Calu3 (cell line): ENCODE measurements around the gene NPIPA7. TPM values are rescaled to one million over a fixed set of nuclear protein-coding genes. Genes with fewer than 3 reads are reported as not detected.
"Not testable (repeated sequence)": the region's sequence is repeated elsewhere in the genome, so short reads cannot be mapped to it uniquely, and the experiment has no call there.

Experiments used
- BruUV-seq: library from RNA; stranded (reverse); fragments of 400-500 nt; replicated peaks from 2 replicates; lab custom pipeline; 2021; lab: Mats Ljungman, UMichigan
- CTCF ChIA-PET: fragments of 300-600 bp; sonication (Branson Sonifier 250); formaldehyde crosslinking; loops from one replicate; lab custom pipeline; 2022; ENCODE audit warnings: antibody characterized with exemption; lab: Charles Lee
- DNase-seq: peaks from one replicate; pipeline ENCODE4 v3.0.0; 2022
- H3K27ac Mint-ChIP-seq: one replicate; pipeline ENCODE4 v1.8.0; 2022; ENCODE audit warnings: mixed read lengths; ENCODE audit not compliant: unreplicated experiment
- H3K27me3 Mint-ChIP-seq: one replicate; pipeline ENCODE4 v1.8.0; 2022; ENCODE audit warnings: mixed read lengths; ENCODE audit not compliant: unreplicated experiment
- H3K36me3 Mint-ChIP-seq: one replicate; pipeline ENCODE4 v1.8.0; 2022; ENCODE audit warnings: mild to moderate bottlenecking, moderate library complexity, mixed read lengths; ENCODE audit not compliant: insufficient read depth, unreplicated experiment
- H3K4me1 Mint-ChIP-seq: one replicate; pipeline ENCODE4 v1.8.0; 2022; ENCODE audit warnings: mild to moderate bottlenecking, low read depth, mixed read lengths; ENCODE audit not compliant: unreplicated experiment
- H3K4me3 Mint-ChIP-seq: one replicate; pipeline ENCODE4 v1.8.0; 2022; ENCODE audit warnings: mild to moderate bottlenecking, low read depth, moderate library complexity, mixed read lengths; ENCODE audit not compliant: unreplicated experiment
- H3K9me3 Mint-ChIP-seq: one replicate; pipeline ENCODE4 v1.8.0; 2022; ENCODE audit warnings: low read depth, mixed read lengths; ENCODE audit not compliant: unreplicated experiment
- intact Hi-C: fragments of 100-400 bp; cut with micrococcal nuclease; formaldehyde crosslinking; loops from one replicate; pipeline ENCODE4 v1.10.0; 2022; ENCODE audit not compliant: unreplicated experiment
- total RNA-seq: library from RNA; stranded (reverse); gene quantifications from 2 replicates; pipeline ENCODE4 v1.2.3, GENCODE V29; 2022

The NPIPA7 gene
- total RNA-seq, 1 experiment from 2014 or later: 6.5 TPM

DNA sequence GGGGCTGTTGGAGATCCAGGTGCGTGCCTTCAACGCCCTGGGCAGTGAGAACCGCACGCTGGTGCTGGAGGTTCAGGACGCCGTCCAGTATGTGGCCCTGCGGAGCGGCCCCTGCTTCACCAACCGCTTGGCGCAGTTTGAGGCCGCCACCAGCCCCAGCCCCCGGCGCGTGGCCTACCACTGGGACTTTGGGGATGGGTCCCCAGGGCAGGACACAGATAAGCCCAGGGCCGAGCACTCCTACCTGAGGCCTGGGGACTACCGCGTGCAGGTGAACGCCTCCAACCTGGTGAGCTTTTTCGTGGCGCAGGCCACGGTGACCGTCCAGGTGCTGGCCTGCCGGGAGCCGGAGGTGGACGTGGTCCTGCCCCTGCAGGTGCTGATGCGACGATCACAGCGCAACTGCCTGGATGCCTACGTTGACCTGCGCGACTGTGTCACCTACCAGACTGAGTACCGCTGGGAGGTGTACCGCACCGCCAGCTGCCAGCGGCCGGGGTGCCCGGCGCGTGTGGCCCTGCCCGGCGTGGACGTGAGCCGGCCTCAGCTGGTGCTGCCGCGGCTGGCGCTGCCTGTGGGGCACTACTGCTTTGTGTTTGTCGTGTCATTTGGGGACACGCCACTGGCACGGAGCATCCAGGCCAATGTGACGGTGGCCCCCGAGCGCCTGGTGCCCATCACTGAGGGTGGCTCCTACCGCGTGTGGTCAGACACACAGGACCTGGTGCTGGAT, 12.2 kb upstream of the NPIPA7 start:
- not testable (repeated sequence) for BruUV-seq

DNA sequence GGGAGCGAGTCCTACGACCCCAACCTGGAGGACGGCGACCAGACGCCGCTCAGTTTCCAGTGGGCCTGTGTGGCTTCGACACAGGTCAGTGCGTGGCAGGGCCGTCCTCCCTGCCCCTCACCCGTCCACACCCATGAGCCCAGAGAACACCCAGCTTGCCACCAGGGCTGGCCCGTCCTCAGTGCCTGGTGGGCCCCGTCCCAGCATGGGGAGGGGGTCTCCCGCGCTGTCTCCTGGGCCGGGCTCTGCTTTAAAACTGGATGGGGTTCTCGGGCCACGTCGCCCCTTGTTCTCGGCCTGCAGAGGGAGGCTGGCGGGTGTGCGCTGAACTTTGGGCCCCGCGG, 11.7 kb upstream of the NPIPA7 start:
- H3K27me3 Mint-ChIP-seq, CTCF ChIA-PET, H3K36me3 Mint-ChIP-seq, H3K27ac Mint-ChIP-seq, DNase-seq, BruUV-seq, H3K4me3 Mint-ChIP-seq, intact Hi-C loops, H3K4me1 Mint-ChIP-seq, H3K9me3 Mint-ChIP-seq: not testable (repeated sequence)

More for the DNA sequence above, 12.2 kb upstream of the NPIPA7 start:
- H3K4me3 Mint-ChIP-seq, H3K4me1 Mint-ChIP-seq, H3K9me3 Mint-ChIP-seq, CTCF ChIA-PET, intact Hi-C loops, H3K27me3 Mint-ChIP-seq, H3K36me3 Mint-ChIP-seq, DNase-seq, H3K27ac Mint-ChIP-seq: not testable (repeated sequence)

DNA sequence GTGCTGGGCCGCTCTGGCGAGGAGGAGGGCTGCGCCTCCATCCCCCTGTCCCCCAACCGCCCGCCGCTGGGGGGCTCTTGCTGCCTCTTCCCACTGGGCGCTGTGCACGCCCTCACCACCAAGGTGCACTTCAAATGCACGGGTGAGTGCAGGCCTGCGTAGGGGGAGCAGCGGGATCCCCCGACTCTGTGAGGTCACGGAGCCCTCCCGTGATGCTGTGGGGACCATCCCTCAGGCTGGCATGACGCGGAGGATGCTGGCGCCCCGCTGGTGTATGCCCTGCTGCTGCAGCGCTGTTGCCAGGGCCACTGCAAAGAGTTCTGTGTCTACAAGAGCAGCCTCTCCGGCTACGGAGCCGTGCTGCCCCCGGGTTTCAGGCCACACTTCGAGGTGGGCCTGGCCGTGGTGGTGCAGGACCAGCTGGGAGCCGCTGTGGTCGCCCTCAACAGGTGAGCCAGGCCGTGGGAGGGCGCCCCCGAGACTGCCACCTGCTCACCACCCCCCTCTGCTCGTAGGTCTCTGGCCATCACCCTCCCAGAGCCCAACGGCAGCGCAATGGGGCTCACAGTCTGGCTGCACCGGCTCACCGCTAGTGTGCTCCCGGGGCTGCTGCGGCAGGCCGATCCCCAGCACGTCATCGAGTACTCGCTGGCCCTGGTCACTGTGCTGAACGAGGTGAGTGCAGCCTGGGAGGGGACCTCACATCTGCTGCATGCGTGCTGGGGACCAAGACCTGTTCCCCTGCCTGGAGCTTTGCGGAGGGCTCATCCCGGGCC, 9.7 kb upstream of the NPIPA7 start:
- intact Hi-C loops, H3K9me3 Mint-ChIP-seq, BruUV-seq, CTCF ChIA-PET, H3K27ac Mint-ChIP-seq, H3K27me3 Mint-ChIP-seq, H3K36me3 Mint-ChIP-seq, H3K4me1 Mint-ChIP-seq, DNase-seq, H3K4me3 Mint-ChIP-seq: not testable (repeated sequence)

GRCh38 chr16:16371136-16371735, 7.7 kb upstream of the NPIPA7 start:
- H3K36me3 Mint-ChIP-seq, H3K4me1 Mint-ChIP-seq, H3K27ac Mint-ChIP-seq, CTCF ChIA-PET, DNase-seq, intact Hi-C loops, BruUV-seq, H3K4me3 Mint-ChIP-seq, H3K9me3 Mint-ChIP-seq, H3K27me3 Mint-ChIP-seq: not testable (repeated sequence)

- H3K4me3 Mint-ChIP-seq, BruUV-seq, H3K27ac Mint-ChIP-seq, H3K4me1 Mint-ChIP-seq, CTCF ChIA-PET, H3K27me3 Mint-ChIP-seq, H3K36me3 Mint-ChIP-seq, intact Hi-C loops, DNase-seq, H3K9me3 Mint-ChIP-seq: not testable (repeated sequence)
Observed at GRCh38 chr16:16374192-16374591, 4.7 kb upstream of the NPIPA7 start.

DNA sequence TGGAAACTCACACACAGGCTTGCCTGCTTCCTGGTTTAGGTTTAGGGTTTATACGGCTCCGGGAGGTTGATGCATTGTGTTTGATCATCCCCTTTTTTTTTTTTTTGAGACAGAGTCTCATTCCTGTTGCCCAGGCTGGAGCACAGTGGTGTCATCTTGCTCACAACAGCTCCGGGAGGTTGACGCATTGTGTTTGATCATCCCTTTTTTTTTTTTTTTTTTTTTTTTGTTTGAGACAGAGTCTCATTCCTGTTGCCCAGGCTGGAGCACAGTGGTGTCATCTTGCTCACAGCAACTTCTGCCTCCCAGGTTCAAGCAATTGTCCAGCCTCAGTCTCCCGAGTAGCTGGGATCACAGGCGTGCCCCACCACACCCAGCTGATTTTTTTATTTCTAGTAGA, 20.7 kb downstream of the NPIPA7 start:
- H3K9me3 Mint-ChIP-seq, H3K4me1 Mint-ChIP-seq, H3K4me3 Mint-ChIP-seq, DNase-seq, H3K36me3 Mint-ChIP-seq, CTCF ChIA-PET, BruUV-seq, H3K27ac Mint-ChIP-seq, H3K27me3 Mint-ChIP-seq, intact Hi-C loops: not testable (repeated sequence)

GRCh38 chr16:16402333-16402732, 23.4 kb downstream of the NPIPA7 start:
- DNase-seq, CTCF ChIA-PET, intact Hi-C loops, H3K27ac Mint-ChIP-seq, H3K4me1 Mint-ChIP-seq, H3K9me3 Mint-ChIP-seq, BruUV-seq, H3K27me3 Mint-ChIP-seq, H3K36me3 Mint-ChIP-seq, H3K4me3 Mint-ChIP-seq: not testable (repeated sequence)

DNA sequence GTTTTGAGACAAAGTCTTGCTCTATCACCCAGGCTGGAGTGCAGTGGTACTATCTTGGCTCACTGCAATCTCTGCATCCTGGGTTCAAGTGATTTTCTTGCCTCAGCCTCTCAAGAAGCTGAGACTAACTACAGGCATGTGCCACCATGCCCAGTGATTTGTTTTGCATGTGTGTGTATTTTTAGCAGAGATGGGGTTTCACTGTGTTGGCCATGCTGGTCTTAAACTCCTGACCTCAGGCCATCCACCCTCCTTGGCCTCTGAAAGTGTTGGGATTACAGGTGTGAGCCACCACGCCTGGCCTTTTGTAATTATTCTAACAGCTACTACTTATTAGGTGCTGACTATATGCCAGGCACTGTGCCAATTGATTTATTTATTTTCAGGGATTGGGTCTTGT, 25.3 kb downstream of the NPIPA7 start:
- H3K36me3 Mint-ChIP-seq, H3K4me1 Mint-ChIP-seq, BruUV-seq, DNase-seq, H3K9me3 Mint-ChIP-seq, H3K27me3 Mint-ChIP-seq, H3K27ac Mint-ChIP-seq, H3K4me3 Mint-ChIP-seq, CTCF ChIA-PET, intact Hi-C loops: not testable (repeated sequence)

DNA sequence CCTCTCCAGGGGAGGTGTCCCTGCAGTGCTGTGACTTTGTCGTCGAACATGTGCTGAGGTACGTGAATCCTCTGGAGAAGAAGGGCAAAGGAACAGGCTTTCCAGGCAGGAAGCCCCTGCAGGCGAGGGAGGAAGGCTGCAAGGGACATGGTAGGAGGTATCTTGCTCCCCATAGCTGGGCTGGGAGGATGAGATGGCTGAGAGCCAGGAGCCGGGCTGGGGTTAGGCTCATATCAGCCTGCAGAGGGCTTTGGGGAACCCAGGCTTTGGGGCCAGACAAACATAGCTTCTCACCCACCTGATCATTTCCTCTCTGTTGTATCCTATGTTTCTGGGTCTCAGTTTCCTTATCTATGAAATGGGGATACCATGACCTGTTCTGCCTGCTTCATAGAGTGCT, 26.5 kb downstream of the NPIPA7 start:
- H3K36me3 Mint-ChIP-seq, intact Hi-C loops, CTCF ChIA-PET, DNase-seq, H3K9me3 Mint-ChIP-seq, H3K4me1 Mint-ChIP-seq, H3K27ac Mint-ChIP-seq, H3K27me3 Mint-ChIP-seq, BruUV-seq, H3K4me3 Mint-ChIP-seq: not testable (repeated sequence)

DNA sequence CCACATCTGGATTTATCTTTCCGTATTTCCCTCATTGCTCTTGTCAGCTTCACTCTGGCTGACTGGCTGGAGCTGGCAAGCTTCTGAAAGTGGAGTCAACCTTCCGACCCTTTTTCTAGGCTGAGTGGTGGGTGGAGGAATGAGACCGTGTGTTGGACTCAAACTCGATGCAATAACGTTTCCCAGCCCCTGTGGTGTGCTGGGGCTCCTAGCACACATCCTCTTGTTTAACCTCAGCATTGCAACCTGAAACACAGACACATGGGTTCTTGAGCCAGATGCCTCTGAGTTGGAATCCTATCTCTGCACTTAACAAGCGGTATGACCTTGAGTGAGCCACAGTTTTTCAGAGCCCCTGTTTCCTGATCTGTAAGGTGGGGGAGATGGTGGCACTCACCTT, 29.5 kb downstream of the NPIPA7 start:
- H3K36me3 Mint-ChIP-seq, DNase-seq, H3K4me3 Mint-ChIP-seq, H3K27me3 Mint-ChIP-seq, CTCF ChIA-PET, intact Hi-C loops, BruUV-seq, H3K9me3 Mint-ChIP-seq, H3K4me1 Mint-ChIP-seq, H3K27ac Mint-ChIP-seq: not testable (repeated sequence)
